ENCODE data around the gene DUSP8.
"Not testable (repeated sequence)": the region's sequence is repeated elsewhere in the genome, so short reads cannot be mapped to it uniquely, and the experiment has no call there.

GRCh38 chr11:1584661-1585370 lies 12.7 kb upstream of the DUSP8 start, which contains the start of gene KRTAP5-1:
- not testable (repeated sequence) for TF ChIP-seq CTCF (conservative IDR thresholded peaks at IDR 0.05); EZH2 (IDR thresholded peaks at IDR 0.05; ENCODE audit: low read depth)
